Renal cortex interstitium (tissue), 11 donors: ENCODE results near the gene SLC8A1. TPM values are rescaled to one million over a fixed set of nuclear protein-coding genes. Genes with fewer than 3 reads are reported as not detected.
A peak's percentile ranks its signal among the peaks of the same experiment; 100 is the strongest.

Experiments used
- DNase-seq, 11 donors: peaks; one replicate each; pipeline ENCODE4 v3.0.0-alpha.2; 2013; ENCODE audit warnings: low read depth in 9 of 11, low spot score in 4 of 11; ENCODE audit errors: extremely low read depth in 1 of 11
- polyA plus RNA-seq, 3 donors: library from polyadenylated mRNA; unstranded; fragments of 120-200 nt; gene quantifications; one replicate each; pipeline ENCODE4 v1.2.1, GENCODE V29; 2013; ENCODE audit not compliant: insufficient read length in 3 of 3

SLC8A1 gene
- polyA plus RNA-seq, 3 donors: 61.3 to 67.0 (median 63.2) TPM

- DNase-seq: peak in 1 of 11 donors; percentile 12
Measured at GRCh38 chr2:40165509-40165844, 286.4 kb downstream of the SLC8A1 start.

- DNase-seq: peak in 5 of 11 donors; percentile 23 to 44 (median 36)
Measured at GRCh38 chr2:40164736-40165508, 287.0 kb downstream of the SLC8A1 start.

GRCh38 chr2:40161986-40162385, 289.9 kb downstream of the SLC8A1 start:
- DNase-seq: no peak

GRCh38 chr2:40160751-40161218, 291.1 kb downstream of the SLC8A1 start:
- DNase-seq: no peak

GRCh38 chr2:40159333-40159732, 292.6 kb downstream of the SLC8A1 start:
- no peak for DNase-seq

- DNase-seq: no peak
Measured at GRCh38 chr2:40158781-40159180, 293.1 kb downstream of the SLC8A1 start.

GRCh38 chr2:40155728-40156127, 296.2 kb downstream of the SLC8A1 start:
- DNase-seq: no peak

- no peak for DNase-seq
Measured at GRCh38 chr2:40150266-40150665, 301.6 kb downstream of the SLC8A1 start.

- DNase-seq: no peak
Measured at GRCh38 chr2:40148334-40148733, 303.6 kb downstream of the SLC8A1 start.

GRCh38 chr2:40147360-40147759, 304.5 kb downstream of the SLC8A1 start:
- no peak for DNase-seq

GRCh38 chr2:40144022-40144421, 307.9 kb downstream of the SLC8A1 start:
- no peak for DNase-seq

GRCh38 chr2:40138314-40138713, 313.6 kb downstream of the SLC8A1 start:
- peak in 4 of 11 donors; percentile 4 to 17 (median 8) for DNase-seq

- DNase-seq: no peak
Measured at GRCh38 chr2:40131081-40131704, 320.7 kb downstream of the SLC8A1 start.

GRCh38 chr2:40130251-40130994, 321.5 kb downstream of the SLC8A1 start:
- peak in 5 of 11 donors; percentile 7 to 28 (median 12) for DNase-seq

GRCh38 chr2:40129725-40130124, 322.2 kb downstream of the SLC8A1 start:
- no peak for DNase-seq

- DNase-seq: no peak
Measured at GRCh38 chr2:40128796-40129195, 323.1 kb downstream of the SLC8A1 start.

- no peak for DNase-seq
Measured at GRCh38 chr2:40127890-40128557, 323.9 kb downstream of the SLC8A1 start.

GRCh38 chr2:40127146-40127545, 324.7 kb downstream of the SLC8A1 start:
- no peak for DNase-seq

- DNase-seq: no peak
Measured at GRCh38 chr2:40126006-40126405, 325.9 kb downstream of the SLC8A1 start.
